K562 treated with DMSO at 1 percent for 4 hours (cell line): ENCODE results near the gene PIN4. TPM values are rescaled to one million over a fixed set of nuclear protein-coding genes. Genes with fewer than 3 reads are reported as not detected.

Source experiments
- total RNA-seq: library from RNA; unstranded; fragments of 300-600 nt; gene quantifications from 2 replicates; pipeline ENCODE4 v1.2.3, GENCODE V29; 2022; ENCODE audit not compliant: insufficient read depth

The PIN4 gene
- 16.3 and 16.5 TPM in 2 replicates for total RNA-seq

GRCh38 chrX:72181178-72182125 lies at the start of gene PIN4:
Gene PIN4, plus strand, starts transcription at chrX:72181757. Its CDS starts 29 bp downstream, at chrX:72181786.

GRCh38 chrX:72238721-72239475 lies 57.3 kb downstream of the PIN4 start, which contains the start of gene ERCC6L:
Gene ERCC6L, minus strand, starts transcription at chrX:72239027. Its CDS starts 116 bp downstream, at chrX:72238911.

Other genes starting within 250 kb of the PIN4 start
- gene RTL5, start 49.8 kb upstream of the PIN4 start, total RNA-seq = not detected in 2 replicates
- gene ERCC6L, start 57.3 kb downstream of the PIN4 start, total RNA-seq = 3.8 and 5.8 TPM in 2 replicates
- gene RPS4X, start 95.5 kb downstream of the PIN4 start, total RNA-seq = 1,327 and 1,373 TPM in 2 replicates
- 5.5 TPM in 1 of 2 replicates, not detected in the other for gene CITED1, start 124.2 kb downstream of the PIN4 start, total RNA-seq